ENCODE measurements around the gene ARHGAP19.

ARHGAP19 gene

GRCh38 chr10:97274828-97275227 lies 17.6 kb downstream of the ARHGAP19 start:
- CTCF ChIA-PET: interaction anchor here (0.6 to 1.4 kb wide), 5 partner anchors 8 to 237 kb away, joined by 3 to 6 read pairs (median 4); no protein-coding TSS in a partner anchor
- no peak overlapping the region for H3K27ac ChIP-seq (ENCODE audit: extremely low read depth, low read depth, low read length)
- H3K36me3 ChIP-seq (ENCODE audit: control insufficient read depth in 2 of 2, insufficient read depth in 1 of 2, low read length in 2 of 2): no peaks in the 10 kb centered on the region
- TF ChIP-seq PRDM4 (tag by site-specific recombination; IDR thresholded peaks at IDR 0.05) (no peak), BCL6B (tag by site-specific recombination; IDR thresholded peaks at IDR 0.05) (no peak), ZNF670 (tag by site-specific recombination; IDR thresholded peaks at IDR 0.05; ENCODE audit: low read depth) (no peak), IKZF3 (tag by site-specific recombination; IDR thresholded peaks at IDR 0.05) (no peak), ZNF555 (tag by site-specific recombination; conservative IDR thresholded peaks at IDR 0.05) (no peak), ZNF221 (tag by site-specific recombination; IDR thresholded peaks at IDR 0.05; ENCODE audit: borderline replicate concordance) (no peak), ZNF280C (tag by site-specific recombination; IDR thresholded peaks at IDR 0.05) (no peak), FEZF1 (tag by site-specific recombination; IDR thresholded peaks at IDR 0.05) (no peak), ZNF658 (tag by site-specific recombination; IDR thresholded peaks at IDR 0.05) (no peak), ZNF621 (tag by site-specific recombination; IDR thresholded peaks at IDR 0.05) (no peak), ZNF354C (tag by site-specific recombination; IDR thresholded peaks at IDR 0.05; ENCODE audit: borderline replicate concordance, low read depth) (no peak), ZNF133 (tag by site-specific recombination; IDR thresholded peaks at IDR 0.05) (no peak), ZNF324 (tag by site-specific recombination; IDR thresholded peaks at IDR 0.05) (no peak), ZNF140 (tag by site-specific recombination; IDR thresholded peaks at IDR 0.05) (no peak), ZBTB26 (tag by site-specific recombination; optimal IDR thresholded peaks at IDR 0.05) (no peak), KLF9 (tag by site-specific recombination; IDR thresholded peaks at IDR 0.05; ENCODE audit: low read depth) (no peak), ZNF157 (tag by site-specific recombination; IDR thresholded peaks at IDR 0.05) (no peak), SP2 (tag by site-specific recombination; IDR thresholded peaks at IDR 0.05) (no peak)
- TF ChIP-seq, protein P1, sequence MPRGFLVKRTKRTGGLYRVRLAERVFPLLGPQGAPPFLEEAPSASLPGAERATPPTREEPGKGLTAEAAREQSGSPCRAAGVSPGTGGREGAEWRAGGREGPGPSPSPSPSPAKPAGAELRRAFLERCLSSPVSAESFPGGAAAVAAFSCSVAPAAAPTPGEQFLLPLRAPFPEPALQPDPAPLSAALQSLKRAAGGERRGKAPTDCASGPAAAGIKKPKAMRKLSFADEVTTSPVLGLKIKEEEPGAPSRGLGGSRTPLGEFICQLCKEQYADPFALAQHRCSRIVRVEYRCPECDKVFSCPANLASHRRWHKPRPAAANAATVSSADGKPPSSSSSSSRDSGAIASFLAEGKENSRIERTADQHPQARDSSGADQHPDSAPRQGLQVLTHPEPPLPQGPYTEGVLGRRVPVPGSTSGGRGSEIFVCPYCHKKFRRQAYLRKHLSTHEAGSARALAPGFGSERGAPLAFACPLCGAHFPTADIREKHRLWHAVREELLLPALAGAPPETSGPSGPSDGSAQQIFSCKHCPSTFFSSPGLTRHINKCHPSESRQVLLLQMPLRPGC (tag by site-specific recombination; IDR thresholded peaks at IDR 0.05): no peak
- no peak overlapping the region for H3K4me3 ChIP-seq (ENCODE audit: low read depth, low read length)
- H3K9me3 ChIP-seq (ENCODE audit: control insufficient read depth, insufficient read depth, low read depth, low read length): no peaks in the 10 kb centered on the region
- POLR2A ChIA-PET: interaction anchor here (1.1 kb wide), 1 partner anchor 17 kb away, joined by 3 read pairs; no protein-coding TSS in a partner anchor
- H3K4me1 ChIP-seq (ENCODE audit: control insufficient read depth, insufficient read depth, low read length): peaks cover 5% of the 10 kb centered on the region; the same call in 1 of the 2 replicates
